Right lobe of liver (tissue), 6 donors: Measurements from ENCODE around the gene CTNND2. TPM values are rescaled to one million over a fixed set of nuclear protein-coding genes. Genes with fewer than 3 reads are reported as not detected.

Experiments
- ATAC-seq, 4 donors: fragments of 200-7000 bp; cut with Tn5 transposase; one replicate each; pipeline ENCODE4 v1.9.1; 2020; ENCODE audit warnings: mild to moderate bottlenecking in 4 of 4, moderate library complexity in 4 of 4
- DNase-seq, 3 donors: peaks; one replicate each; pipeline ENCODE4 v3.0.0-alpha.2; 2020
- H3K27ac ChIP-seq, 3 donors: fragments of 200-600 bp; one replicate each; pipeline ENCODE4 v1.8.0; 2022
- H3K27me3 ChIP-seq, 2 donors: fragments of 200-600 bp; one replicate each; pipeline ENCODE4 v1.8.0; 2022
- H3K36me3 ChIP-seq, 4 donors: fragments of 200-600 bp; sonication (generic) in 1 of 4; one replicate each; pipeline versions ENCODE4 v1.5.1 to v1.8.0; 2017 to 2022; ENCODE audit warnings: control low read depth in 1 of 4
- H3K4me1 ChIP-seq, 4 donors: fragments of 200-600 bp; sonication (generic) in 1 of 4; one replicate each; pipeline versions ENCODE4 v1.5.1 to v1.8.0; 2017 to 2022; ENCODE audit warnings: control low read depth in 1 of 4
- H3K4me3 ChIP-seq, 3 donors: fragments of 200-600 bp; one replicate each; pipeline ENCODE4 v1.8.0; 2022
- H3K9me3 ChIP-seq, 4 donors: fragments of 200-600 bp; sonication (generic) in 1 of 4; one replicate each; pipeline versions ENCODE4 v1.5.1 to v1.8.0; 2017 to 2022; ENCODE audit warnings: control low read depth in 1 of 4
- CTCF ChIP-seq, 4 donors: fragments of 200-600 bp in 3 of 4; fragments of 450-650 bp in 1 of 4; IDR thresholded peaks; one replicate each; pipeline versions ENCODE4 v1.5.1 to v1.8.0; 2016 to 2022; ENCODE audit warnings: antibody characterized with exemption in 4 of 4, mild to moderate bottlenecking in 2 of 4
- POLR2A ChIP-seq: fragments of 450-650 bp; IDR thresholded peaks from one replicate; pipeline ENCODE4 v1.6.1; 2017; ENCODE audit warnings: antibody characterized with exemption, mild to moderate bottlenecking
- WGBS: methylation state at CpG from one replicate; pipeline ENCODE4 v1.1.6; 2018; ENCODE audit warnings: low coverage, low lambda C conversion rate; ENCODE audit not compliant: insufficient coverage; ENCODE audit errors: missing lambda C conversion rate; 5-methylcytosine and 5-hydroxymethylcytosine counted together
- intact Hi-C, 2 donors: fragments of 100-400 bp; cut with DNase I; formaldehyde crosslinking; loops; one replicate each; pipeline versions ENCODE4 v1.11.2 to v1.14.1; 2022
- total RNA-seq, 6 experiments: library from RNA; depleted of rRNA in 2 of 6; stranded (reverse); fragments of >200 nt in 2 of 6; fragmentation: NEBNext Ultra II Directional in 3 of 6; extraction: Animal tissue kit (Norgen Biotek cat#: 25700) in 3 of 6; gene quantifications; one replicate each; pipeline versions ENCODE4 v1.1.0 to v1.2.4, GENCODE V29; 2016 to 2023
- donor health status: DM: no; HTN: yes; CAD: no.
- donor health status: DM: no; HTN: no; CAD: no.
- donor health status: DM: no; HTN: no; CAD: no.
- donor health status: DM: no; HTN: yes; CAD: no.
- donor health status: DM: no; HTN: yes; CAD: no.

The CTNND2 gene
- total RNA-seq, 6 experiments from 2014 or later = 0.06 to 1.5 (median 1.1) TPM

GRCh38 chr5:11555171-11555570 is 349.1 kb downstream of the CTNND2 start:
- no peak overlapping the region for H3K4me3 ChIP-seq
- H3K36me3 ChIP-seq = no peaks in the 10 kb centered on the region
- ATAC-seq (no peak), DNase-seq (no peak)
- intact Hi-C loops = no loop called here
- TF ChIP-seq POLR2A (no peak), CTCF (IDR thresholded peaks at IDR 0.05) (no peak)
- H3K27ac ChIP-seq = no peak overlapping the region
- 70% methylated on average over 4 of the region's 4 CpGs for WGBS
- H3K27me3 ChIP-seq = no peaks in the 10 kb centered on the region
- H3K9me3 ChIP-seq = no peaks in the 10 kb centered on the region
- no peaks in the 10 kb centered on the region for H3K4me1 ChIP-seq

DNA sequence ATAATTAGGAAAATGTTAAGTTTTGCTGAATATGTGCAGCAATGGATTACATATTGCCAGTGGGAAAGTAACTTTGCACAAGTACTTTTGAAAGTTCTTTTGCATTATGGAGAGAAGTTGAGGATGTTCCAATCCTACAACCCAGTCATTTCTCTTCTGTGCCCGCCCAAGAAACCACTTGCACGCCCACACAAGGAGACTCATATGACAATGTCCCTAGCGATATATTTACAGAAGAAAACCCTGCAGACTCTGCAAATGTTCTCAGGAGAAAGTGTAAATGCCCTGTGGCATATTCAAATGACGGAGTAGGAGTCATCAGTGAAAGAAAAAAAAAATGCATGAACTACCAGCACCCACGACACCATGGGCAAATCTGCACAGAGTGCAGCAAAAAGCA is 356.5 kb downstream of the CTNND2 start:
- TF ChIP-seq CTCF (IDR thresholded peaks at IDR 0.05) (no peak), POLR2A (no peak)
- Histone ChIP-seq H3K27ac (no peak overlapping the region), H3K4me1 (no peaks in the 10 kb centered on the region), H3K36me3 (no peaks in the 10 kb centered on the region), H3K27me3 (no peaks in the 10 kb centered on the region), H3K4me3 (no peak overlapping the region), H3K9me3 (no peaks in the 10 kb centered on the region)
- ATAC-seq = no peak
- WGBS = 60% methylated on average over 5 of the region's 5 CpGs
- intact Hi-C loops = no loop called here
- no peak for DNase-seq

DNA sequence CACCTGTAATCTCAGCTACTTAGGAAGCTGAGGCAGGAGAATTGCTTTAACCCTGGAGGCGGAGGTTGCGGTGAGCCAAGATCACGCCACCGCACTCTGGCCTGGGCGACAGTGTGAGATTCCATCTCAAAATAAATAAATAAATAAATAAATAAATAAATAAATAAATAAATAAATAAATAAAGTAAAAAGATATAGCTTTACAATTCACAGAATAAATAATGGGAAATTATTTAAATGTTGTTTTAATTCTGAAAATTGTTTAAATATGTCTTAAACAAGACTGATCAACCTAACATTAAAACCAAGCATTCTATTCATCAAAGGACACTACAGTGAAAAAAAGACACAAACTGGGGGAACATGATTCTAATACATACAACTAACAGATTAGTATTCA is 357.1 kb downstream of the CTNND2 start:
- Histone ChIP-seq H3K4me3 (no peak overlapping the region), H3K4me1 (no peaks in the 10 kb centered on the region), H3K27ac (no peak overlapping the region), H3K27me3 (no peaks in the 10 kb centered on the region), H3K9me3 (no peaks in the 10 kb centered on the region), H3K36me3 (no peaks in the 10 kb centered on the region)
- DNase-seq (no peak), ATAC-seq (no peak)
- intact Hi-C loops = no loop called here
- 91% methylated on average over 5 of the region's 5 CpGs for WGBS
- no peak for TF ChIP-seq POLR2A
- no peak for TF ChIP-seq CTCF (IDR thresholded peaks at IDR 0.05)

DNA sequence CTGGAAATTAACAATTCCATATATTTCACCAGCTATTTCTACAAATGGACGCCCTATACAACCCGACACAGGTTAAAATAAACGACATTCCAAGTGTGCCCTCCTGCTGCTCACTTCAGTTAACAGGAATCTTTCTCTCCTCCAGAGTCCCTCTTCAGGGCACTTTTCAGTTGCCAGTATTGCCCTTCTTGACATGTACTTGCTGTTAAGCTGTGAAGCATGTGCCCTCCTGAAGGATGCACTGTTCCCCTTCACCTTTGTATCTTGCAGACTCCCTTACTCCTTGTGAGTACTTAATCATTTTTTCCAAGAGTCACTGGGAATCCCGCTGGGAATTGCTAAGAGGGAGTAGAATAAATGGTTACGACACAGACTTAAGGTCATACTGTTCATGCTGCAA is 364.1 kb downstream of the CTNND2 start:
- no peaks in the 10 kb centered on the region for H3K4me1 ChIP-seq
- TF ChIP-seq POLR2A (no peak), CTCF (IDR thresholded peaks at IDR 0.05) (no peak)
- no peaks in the 10 kb centered on the region for H3K9me3 ChIP-seq
- DNase-seq (no peak), ATAC-seq (no peak)
- no peaks in the 10 kb centered on the region for H3K36me3 ChIP-seq
- H3K27ac ChIP-seq = no peak overlapping the region
- no peaks in the 10 kb centered on the region for H3K27me3 ChIP-seq
- WGBS = 71% methylated on average over 5 of the region's 5 CpGs
- intact Hi-C loops = no loop called here
- H3K4me3 ChIP-seq = no peak overlapping the region
